ENCODE results near the gene SCARB1.

Gene SCARB1

DNA sequence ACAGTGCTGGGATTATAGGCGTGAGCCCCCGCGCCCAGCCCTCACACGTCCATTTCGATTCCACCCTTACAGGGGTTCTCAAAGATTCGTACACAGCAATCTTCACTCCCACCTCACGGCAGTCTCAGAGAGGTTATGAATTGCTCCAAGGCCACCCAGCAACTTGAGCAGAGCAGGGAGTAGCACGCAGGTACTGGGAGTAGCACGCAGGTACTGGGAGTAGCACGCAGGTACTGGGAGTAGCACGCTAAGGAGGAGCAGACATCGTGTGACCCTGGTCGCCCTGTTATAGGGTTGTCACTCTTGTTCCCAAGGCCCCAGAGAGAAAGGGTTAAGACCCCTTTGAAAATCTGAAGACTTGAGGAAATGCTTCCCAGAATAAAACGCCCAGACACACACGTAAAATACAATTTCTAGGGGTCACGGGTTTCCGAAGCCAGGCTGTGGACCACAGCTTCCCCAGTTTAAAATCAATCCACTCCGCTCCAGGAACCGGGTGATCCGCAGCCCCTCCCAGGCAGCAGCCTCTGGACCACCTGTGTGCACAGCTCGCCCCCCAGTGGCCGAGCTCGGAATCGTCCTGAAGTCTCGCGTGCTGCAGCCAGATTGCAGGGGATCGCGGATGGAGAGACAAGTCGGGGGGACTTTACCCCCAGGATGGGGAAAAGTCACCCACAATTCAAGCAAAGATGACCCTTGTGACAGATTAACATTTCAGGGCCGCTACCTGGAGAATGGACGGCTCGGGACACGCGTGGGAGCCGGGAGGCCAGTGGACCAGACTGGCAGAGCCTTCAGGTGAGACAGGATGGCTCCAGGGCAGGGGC, 92.0 kb downstream of the SCARB1 start (continued):
- TF ChIP-seq ZNF518A (tag by site-specific recombination; conservative IDR thresholded peaks at IDR 0.05; ENCODE audit: low read depth) (no peak), KLF16 (tag by site-specific recombination; IDR thresholded peaks at IDR 0.05) (no peak), ATF2 (tag by site-specific recombination; IDR thresholded peaks at IDR 0.05; ENCODE audit: low read depth) (no peak), ZSCAN30 (tag by site-specific recombination; IDR thresholded peaks at IDR 0.05) (0 out of 2 replicates have a peak, but pooled peaks have one; percentile 22), GLI2 (tag by site-specific recombination; IDR thresholded peaks at IDR 0.05; ENCODE audit: borderline replicate concordance, low read depth) (no peak), MZF1 (tag by site-specific recombination; IDR thresholded peaks at IDR 0.05; ENCODE audit: borderline replicate concordance) (no peak), ZNF473 (tag by site-specific recombination; IDR thresholded peaks at IDR 0.05) (no peak), ZNF707 (tag by site-specific recombination; IDR thresholded peaks at IDR 0.05) (no peak), ZNF239 (tag by site-specific recombination; IDR thresholded peaks at IDR 0.05) (no peak), ZNF175 (tag by site-specific recombination; IDR thresholded peaks at IDR 0.05) (no peak), ZNF514 (tag by site-specific recombination; IDR thresholded peaks at IDR 0.05) (no peak), ZNF146 (tag by site-specific recombination; IDR thresholded peaks at IDR 0.05) (no peak), ZNF394 (tag by site-specific recombination; IDR thresholded peaks at IDR 0.05; ENCODE audit: borderline replicate concordance) (peak; percentile 74), ZNF768 (tag by site-specific recombination; IDR thresholded peaks at IDR 0.05) (0 out of 2 replicates have a peak, but pooled peaks have one; percentile 18)
- TF ChIP-seq, protein P1, sequence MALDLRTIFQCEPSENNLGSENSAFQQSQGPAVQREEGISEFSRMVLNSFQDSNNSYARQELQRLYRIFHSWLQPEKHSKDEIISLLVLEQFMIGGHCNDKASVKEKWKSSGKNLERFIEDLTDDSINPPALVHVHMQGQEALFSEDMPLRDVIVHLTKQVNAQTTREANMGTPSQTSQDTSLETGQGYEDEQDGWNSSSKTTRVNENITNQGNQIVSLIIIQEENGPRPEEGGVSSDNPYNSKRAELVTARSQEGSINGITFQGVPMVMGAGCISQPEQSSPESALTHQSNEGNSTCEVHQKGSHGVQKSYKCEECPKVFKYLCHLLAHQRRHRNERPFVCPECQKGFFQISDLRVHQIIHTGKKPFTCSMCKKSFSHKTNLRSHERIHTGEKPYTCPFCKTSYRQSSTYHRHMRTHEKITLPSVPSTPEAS (tag by site-specific recombination; IDR thresholded peaks at IDR 0.05) = no peak

- no peak overlapping the region for H3K27ac ChIP-seq (ENCODE audit: extremely low read depth, low read depth, low read length)
- H3K4me1 ChIP-seq (ENCODE audit: control insufficient read depth, insufficient read depth, low read length) = no peaks in the 10 kb centered on the region
- ChIA-PET CTCF (interaction anchor here (0.8 to 6.2 kb wide), 9 partner anchors 135 to 738 kb away, joined by 3 to 52 read pairs (median 3); no protein-coding TSS in a partner anchor), POLR2A (no interaction called here)
- H3K9me3 ChIP-seq (ENCODE audit: control insufficient read depth, insufficient read depth, low read depth, low read length) = no peaks in the 10 kb centered on the region
- no peak overlapping the region for H3K4me3 ChIP-seq (ENCODE audit: low read depth, low read length)
- no peaks in the 10 kb centered on the region for H3K36me3 ChIP-seq (ENCODE audit: control insufficient read depth in 2 of 2, insufficient read depth in 1 of 2, low read length in 2 of 2)
- TF ChIP-seq, protein P2, sequence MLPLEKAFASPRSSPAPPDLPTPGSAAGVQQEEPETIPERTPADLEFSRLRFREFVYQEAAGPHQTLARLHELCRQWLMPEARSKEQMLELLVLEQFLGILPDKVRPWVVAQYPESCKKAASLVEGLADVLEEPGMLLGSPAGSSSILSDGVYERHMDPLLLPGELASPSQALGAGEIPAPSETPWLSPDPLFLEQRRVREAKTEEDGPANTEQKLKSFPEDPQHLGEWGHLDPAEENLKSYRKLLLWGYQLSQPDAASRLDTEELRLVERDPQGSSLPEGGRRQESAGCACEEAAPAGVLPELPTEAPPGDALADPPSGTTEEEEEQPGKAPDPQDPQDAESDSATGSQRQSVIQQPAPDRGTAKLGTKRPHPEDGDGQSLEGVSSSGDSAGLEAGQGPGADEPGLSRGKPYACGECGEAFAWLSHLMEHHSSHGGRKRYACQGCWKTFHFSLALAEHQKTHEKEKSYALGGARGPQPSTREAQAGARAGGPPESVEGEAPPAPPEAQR (tag by site-specific recombination; IDR thresholded peaks at IDR 0.05) = no peak
- TF ChIP-seq ZNF518A (tag by site-specific recombination; conservative IDR thresholded peaks at IDR 0.05; ENCODE audit: low read depth) (no peak), ZNF394 (tag by site-specific recombination; IDR thresholded peaks at IDR 0.05; ENCODE audit: borderline replicate concordance) (no peak), ZNF223 (tag by site-specific recombination; IDR thresholded peaks at IDR 0.05) (no peak), ZNF18 (tag by site-specific recombination; IDR thresholded peaks at IDR 0.05) (no peak)
Observed at GRCh38 chr12:124770728-124771127, 92.9 kb downstream of the SCARB1 start.
